LNCaP clone FGC (cell line): Measurements from ENCODE around the gene ANKS1A.

Experiments used
- DNase-seq: peaks from one replicate; pipeline ENCODE4 v3.0.0-alpha.2; 2011; ENCODE audit warnings: low read depth
- H3K4me3 ChIP-seq: 2 replicates; pipeline ENCODE4 v1.5.1; 2011; ENCODE audit warnings: mild to moderate bottlenecking, low read depth, low read length, control low read depth
- TF ChIP-seq, protein P1 (sequence below): IDR thresholded peaks from 2 replicates; pipeline ENCODE4 v1.5.1; 2012; ENCODE audit warnings: mild to moderate bottlenecking; ENCODE audit not compliant: control insufficient read depth, insufficient read depth; ENCODE audit errors: extremely low read depth

ANKS1A gene

DNA sequence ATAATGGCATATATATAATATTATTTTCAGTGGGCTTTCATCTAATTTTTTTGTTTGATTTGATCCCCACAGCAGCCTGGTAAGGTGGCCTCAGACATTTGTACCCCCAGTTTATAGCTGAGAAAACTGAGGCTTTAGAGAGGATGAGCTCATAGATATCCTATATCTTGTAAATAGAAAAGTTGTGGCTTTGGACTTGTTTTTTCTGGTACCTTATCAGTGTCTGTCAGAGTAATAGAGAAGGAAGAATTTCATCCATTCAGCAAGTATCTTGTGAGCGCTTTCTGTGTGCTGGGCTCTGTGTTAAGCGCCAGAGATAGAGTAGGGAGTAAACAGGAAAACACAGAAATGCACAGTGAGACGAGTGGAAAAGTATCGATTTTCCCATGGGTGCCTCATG, 29.1 kb upstream of the ANKS1A start:
- DNase-seq: no peak
- TF ChIP-seq, protein P1, sequence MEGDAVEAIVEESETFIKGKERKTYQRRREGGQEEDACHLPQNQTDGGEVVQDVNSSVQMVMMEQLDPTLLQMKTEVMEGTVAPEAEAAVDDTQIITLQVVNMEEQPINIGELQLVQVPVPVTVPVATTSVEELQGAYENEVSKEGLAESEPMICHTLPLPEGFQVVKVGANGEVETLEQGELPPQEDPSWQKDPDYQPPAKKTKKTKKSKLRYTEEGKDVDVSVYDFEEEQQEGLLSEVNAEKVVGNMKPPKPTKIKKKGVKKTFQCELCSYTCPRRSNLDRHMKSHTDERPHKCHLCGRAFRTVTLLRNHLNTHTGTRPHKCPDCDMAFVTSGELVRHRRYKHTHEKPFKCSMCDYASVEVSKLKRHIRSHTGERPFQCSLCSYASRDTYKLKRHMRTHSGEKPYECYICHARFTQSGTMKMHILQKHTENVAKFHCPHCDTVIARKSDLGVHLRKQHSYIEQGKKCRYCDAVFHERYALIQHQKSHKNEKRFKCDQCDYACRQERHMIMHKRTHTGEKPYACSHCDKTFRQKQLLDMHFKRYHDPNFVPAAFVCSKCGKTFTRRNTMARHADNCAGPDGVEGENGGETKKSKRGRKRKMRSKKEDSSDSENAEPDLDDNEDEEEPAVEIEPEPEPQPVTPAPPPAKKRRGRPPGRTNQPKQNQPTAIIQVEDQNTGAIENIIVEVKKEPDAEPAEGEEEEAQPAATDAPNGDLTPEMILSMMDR: no peak

DNA sequence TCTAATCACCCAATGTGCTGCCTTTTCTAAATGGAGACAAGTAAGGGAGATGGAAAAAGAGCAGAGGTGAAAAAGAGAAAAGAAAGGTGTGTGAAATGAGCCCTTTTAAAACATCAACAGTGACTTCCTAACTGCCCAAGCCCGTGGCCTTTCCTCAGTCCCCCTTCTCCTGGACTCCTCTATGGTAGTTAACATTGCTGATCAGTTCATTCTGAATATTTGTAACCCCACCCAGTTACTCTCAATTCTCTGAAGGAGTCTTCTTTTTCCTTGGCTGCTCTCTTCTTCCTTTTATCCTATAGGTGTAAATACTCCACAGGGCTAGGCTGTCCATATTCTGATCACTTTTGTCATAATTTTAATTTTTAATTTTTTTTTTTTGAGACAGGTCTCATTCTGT, 28.3 kb upstream of the ANKS1A start:
- no peak overlapping the region for H3K4me3 ChIP-seq
- DNase-seq: no peak
- TF ChIP-seq, protein P1: no peak

More for the DNA sequence above, 29.1 kb upstream of the ANKS1A start:
- no peak overlapping the region for H3K4me3 ChIP-seq

DNA sequence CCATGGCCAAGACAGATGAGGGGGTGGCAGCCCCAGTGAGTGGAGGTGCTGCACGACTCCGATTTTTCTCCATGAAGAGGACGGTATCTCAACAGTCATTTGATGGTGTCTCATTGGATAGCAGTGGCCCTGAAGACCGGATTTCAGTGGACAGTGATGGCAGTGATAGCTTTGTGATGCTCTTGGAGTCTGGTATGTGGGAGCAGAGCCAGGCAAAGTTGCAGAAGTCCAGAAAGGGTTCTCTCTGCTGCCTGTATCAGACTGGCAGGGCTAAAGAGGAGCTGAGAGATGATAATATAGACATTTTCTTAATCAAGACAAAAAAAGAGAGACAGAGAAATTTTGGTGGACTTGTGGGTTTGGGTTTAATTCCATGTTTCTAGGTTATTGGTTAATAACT, 25.0 kb upstream of the ANKS1A start:
- TF ChIP-seq, protein P1: no peak
- no peak for DNase-seq
- no peak overlapping the region for H3K4me3 ChIP-seq

DNA sequence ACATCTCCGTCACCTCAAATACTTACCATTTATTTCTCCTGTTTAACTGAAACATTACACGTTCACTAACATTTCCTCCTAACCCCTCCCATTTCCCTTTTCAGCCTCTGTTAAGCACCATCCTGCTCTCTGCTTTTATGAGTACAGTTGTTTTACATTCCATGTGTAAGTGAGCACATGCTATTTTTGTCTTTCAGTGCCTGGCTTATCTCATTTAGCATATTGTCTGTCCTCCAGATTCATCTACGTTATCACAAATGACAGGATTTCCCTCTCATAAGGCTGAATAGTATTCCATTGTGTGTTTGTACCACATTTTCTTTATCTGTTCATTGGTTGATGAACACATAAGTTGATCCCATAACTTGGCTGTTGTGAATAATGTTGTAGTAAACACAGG, 23.9 kb upstream of the ANKS1A start:
- TF ChIP-seq, protein P1: no peak
- no peak for DNase-seq

DNA sequence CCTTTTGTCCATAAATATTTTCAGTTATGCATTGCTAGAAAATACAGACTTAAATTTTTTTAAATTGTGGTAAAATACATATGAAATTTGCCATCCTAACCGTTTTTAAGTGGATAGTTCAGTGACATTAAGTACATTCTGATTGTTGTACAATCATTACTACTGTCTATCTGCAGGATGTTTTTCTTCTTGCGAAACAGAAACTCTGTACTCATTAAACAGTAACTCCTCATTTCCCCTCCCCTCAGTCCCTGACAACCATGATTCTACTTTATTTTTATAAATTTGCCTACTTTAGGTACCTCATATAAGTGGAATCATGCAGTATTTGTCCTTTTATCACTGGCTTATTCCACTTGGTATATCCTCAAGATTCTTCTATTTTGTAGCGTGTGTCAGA, 22.5 kb upstream of the ANKS1A start:
- no peak for DNase-seq
- H3K4me3 ChIP-seq: no peak overlapping the region
- TF ChIP-seq, protein P1: no peak

More for the DNA sequence above, 23.9 kb upstream of the ANKS1A start:
- H3K4me3 ChIP-seq: no peak overlapping the region

DNA sequence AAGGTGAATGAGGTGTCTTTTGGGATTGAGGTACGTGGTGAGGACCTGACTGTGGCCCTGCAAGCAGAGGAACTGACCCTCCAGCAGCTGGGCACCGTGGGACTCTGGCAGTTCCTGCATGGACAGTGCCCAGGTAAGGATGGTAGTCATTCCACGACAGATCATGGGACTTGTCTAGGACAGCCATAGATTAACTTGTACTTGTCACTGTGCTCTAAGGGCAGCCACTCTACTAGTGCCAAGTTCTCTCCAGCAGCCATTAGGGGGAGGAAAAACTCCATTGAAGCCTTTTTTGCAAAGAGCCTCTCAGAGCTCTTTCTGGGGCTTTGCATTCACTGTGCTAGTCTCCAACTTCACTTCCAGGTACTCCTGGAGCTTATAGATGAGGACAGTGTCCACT, 21.6 kb upstream of the ANKS1A start:
- TF ChIP-seq, protein P1: no peak
- DNase-seq: no peak
- H3K4me3 ChIP-seq: no peak overlapping the region

DNA sequence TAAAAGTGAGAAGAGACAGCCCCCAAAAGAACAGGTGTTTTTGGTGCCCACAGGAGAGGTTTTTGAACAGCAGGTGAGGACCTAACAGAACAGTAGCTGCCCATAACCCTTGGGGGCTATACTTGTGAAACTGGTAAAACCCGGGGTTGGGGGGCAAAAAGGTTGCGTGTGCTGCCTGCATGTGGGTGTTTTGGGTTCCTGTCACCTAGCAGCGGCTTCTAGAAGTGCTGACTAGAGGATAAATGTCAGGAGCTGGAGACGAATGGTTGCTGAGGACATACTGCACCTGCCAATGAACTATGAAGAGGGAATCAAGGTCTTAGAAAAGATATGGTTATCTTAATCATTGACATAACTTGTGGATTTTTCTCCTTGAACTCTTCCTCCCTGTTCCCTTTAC, 17.2 kb upstream of the ANKS1A start:
- TF ChIP-seq, protein P1: no peak
- no peak for DNase-seq
- no peak overlapping the region for H3K4me3 ChIP-seq
